AG04449 (cell line): Measurements from ENCODE around the gene MRPL50.

Source experiments
- CTCF ChIA-PET: fragments of 350-600 bp; formaldehyde crosslinking; extraction: SDS; loops from one replicate; lab custom pipeline; 2021; ENCODE audit warnings: antibody characterized with exemption; lab: Yijun Ruan, JAX
- POLR2A ChIA-PET: fragments of 400-600, 350-600 bp; formaldehyde crosslinking; extraction: SDS; loops from one replicate; lab custom pipeline; 2020; ENCODE audit warnings: antibody characterized with exemption, inconsistent platforms; lab: Yijun Ruan, JAX
- DNase-seq: peaks from one replicate; pipeline ENCODE4 v3.0.0-alpha.2; 2010; ENCODE audit warnings: low read depth, low spot score
- H3K4me3 ChIP-seq: 2 replicates; pipeline ENCODE4 v1.5.1; 2011; ENCODE audit warnings: low read depth, mild to moderate bottlenecking, control low read depth, low read length
- TF ChIP-seq, protein P1 (sequence below): IDR thresholded peaks from one replicate; pipeline ENCODE4 v1.5.1; 2011; ENCODE audit warnings: mild to moderate bottlenecking, moderate library complexity, low read length, control low read depth, inconsistent platforms; ENCODE audit not compliant: insufficient read depth; ENCODE audit errors: missing control alignments

The MRPL50 gene

DNA sequence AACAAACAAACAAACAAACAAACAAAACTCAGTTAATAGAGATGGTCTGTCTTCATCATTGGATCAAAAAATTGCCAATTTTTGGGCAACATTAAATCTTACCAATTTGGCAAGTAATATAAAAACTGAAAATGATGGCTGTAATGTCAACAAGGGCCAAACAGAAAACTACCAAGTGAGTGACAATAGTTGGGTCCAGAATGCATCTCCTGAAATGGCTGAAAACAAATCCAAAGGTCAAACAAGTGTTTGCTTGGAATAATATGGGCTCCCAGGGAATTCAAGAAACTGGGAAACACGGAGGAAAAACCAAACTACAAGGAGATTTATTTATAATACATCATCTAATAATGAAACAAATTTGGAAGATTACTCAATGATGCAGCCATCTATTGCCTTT lies 38.7 kb downstream of the MRPL50 start:
- TF ChIP-seq, protein P1, sequence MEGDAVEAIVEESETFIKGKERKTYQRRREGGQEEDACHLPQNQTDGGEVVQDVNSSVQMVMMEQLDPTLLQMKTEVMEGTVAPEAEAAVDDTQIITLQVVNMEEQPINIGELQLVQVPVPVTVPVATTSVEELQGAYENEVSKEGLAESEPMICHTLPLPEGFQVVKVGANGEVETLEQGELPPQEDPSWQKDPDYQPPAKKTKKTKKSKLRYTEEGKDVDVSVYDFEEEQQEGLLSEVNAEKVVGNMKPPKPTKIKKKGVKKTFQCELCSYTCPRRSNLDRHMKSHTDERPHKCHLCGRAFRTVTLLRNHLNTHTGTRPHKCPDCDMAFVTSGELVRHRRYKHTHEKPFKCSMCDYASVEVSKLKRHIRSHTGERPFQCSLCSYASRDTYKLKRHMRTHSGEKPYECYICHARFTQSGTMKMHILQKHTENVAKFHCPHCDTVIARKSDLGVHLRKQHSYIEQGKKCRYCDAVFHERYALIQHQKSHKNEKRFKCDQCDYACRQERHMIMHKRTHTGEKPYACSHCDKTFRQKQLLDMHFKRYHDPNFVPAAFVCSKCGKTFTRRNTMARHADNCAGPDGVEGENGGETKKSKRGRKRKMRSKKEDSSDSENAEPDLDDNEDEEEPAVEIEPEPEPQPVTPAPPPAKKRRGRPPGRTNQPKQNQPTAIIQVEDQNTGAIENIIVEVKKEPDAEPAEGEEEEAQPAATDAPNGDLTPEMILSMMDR: no peak
- POLR2A ChIA-PET: no interaction called here
- H3K4me3 ChIP-seq: no peak overlapping the region
- CTCF ChIA-PET: no interaction called here
- no peak for DNase-seq

DNA sequence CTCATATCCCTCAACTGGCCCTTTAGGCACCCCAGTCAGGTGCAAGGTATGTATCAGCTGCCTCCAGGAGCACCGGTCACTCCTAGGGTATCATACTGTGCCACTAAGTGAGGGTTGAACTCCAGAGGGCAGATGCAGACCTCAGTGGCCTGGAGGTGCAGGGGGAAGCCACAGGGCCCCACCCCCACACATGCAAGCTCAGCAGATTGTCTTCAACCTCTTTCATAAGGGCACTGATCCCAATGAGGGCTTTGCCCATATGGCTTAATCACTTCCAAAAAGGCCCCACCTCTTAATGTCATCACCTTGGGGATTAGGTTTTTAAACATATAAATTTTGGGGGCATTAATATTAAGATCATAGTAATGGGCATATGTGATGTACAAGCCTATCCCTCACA lies 41.8 kb downstream of the MRPL50 start:
- no peak overlapping the region for H3K4me3 ChIP-seq
- TF ChIP-seq, protein P1: no peak
- no peak for DNase-seq
- POLR2A ChIA-PET: no interaction called here
- CTCF ChIA-PET: interaction anchor here (1.2 kb wide), 1 partner anchor 32 kb away, joined by 3 read pairs; no protein-coding TSS in a partner anchor

DNA sequence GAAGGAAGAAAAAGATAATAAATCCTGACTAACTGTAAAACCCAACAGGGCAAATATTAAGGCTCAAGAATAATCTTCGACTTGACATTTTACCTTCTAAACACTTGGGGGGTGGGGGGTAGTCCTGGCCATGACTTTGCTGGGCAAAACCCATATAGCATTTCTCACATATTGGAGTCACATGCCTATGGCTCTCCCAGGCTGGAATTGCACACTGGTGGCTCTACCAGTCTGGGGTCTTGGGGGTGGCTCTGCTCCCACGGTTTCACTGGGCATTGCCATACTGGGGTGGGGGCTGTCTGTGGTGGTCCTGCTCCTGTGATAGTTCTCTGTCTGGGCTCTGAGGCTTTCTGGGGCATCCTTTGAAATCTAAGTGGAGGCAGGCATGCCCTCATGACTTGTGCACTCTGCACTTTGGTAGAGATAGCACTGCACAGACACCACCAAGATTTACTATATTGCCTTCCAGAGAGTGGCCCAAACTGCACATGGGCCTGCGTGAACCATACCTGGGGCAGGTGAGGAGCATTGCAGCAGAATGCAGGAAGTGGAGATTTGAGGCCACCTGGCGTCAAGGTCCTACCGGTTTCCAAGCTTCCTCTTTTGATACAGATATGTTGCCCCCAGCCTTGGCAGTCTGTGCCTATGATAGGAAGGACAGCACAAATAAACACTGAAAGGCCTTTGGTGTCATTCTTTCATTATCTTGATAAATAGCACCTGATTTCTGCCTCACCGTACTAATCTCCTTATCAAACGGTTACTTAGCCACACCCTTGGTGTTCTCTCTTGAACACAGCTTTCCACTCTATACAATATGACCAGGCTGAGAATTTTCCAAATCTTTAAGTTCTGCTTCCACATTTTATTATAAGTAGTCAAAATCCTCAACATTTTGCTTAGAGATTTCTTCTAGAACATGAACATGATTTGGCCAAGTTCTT lies 43.4 kb downstream of the MRPL50 start:
- CTCF ChIA-PET: no interaction called here
- no peak for DNase-seq
- H3K4me3 ChIP-seq: no peak overlapping the region
- TF ChIP-seq, protein P1: no peak
- POLR2A ChIA-PET: no interaction called here

DNA sequence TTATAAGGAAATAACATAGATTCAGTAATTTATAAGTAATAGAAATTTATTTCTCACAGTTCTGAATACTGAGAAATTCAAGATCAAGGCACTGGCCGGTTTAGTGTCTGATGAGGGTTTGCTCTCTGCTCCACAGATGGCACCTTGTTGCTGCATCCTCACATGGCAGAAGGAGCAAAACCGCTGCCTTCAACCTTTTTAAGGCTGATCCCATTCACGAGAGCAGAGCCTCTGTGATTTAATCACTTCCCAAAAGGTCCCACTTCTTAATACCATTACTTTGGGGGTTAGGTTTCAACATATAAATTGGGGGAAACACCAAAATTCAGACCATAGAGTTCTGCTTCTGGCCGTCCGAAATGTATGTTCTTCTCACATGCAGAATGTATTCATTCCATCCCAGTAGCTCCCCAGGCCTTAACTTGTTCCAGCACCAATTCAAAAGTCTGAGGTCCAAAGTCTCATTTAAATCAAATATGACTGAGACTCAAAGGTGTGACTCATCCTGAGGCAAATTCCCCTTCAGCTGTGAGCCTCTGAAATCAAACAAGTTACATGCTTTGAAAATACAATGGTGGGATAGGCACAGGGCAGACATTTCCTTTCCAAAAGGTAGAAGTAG lies 44.2 kb downstream of the MRPL50 start:
- no peak overlapping the region for H3K4me3 ChIP-seq
- TF ChIP-seq, protein P1: no peak
- no peak for DNase-seq
- ChIA-PET CTCF (no interaction called here), POLR2A (no interaction called here)

DNA sequence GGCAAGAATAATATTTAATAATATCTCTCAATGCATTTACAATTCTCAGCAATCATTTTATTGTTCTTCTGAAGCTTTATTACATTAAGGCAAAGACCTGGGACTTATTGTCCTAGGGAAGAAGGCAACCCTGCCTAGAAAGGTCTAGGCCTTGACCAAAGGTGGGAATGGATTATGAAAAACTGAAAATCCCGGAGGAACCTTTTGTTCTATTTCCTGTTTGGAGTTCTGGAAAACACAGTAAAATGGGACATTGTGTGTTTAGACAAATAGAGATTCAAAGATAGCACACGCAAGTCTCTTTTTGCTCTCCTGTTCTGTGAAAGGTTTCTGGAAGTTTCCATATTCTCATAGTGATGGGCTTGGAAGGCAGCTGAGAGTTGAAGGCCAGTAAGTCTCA lies 44.7 kb downstream of the MRPL50 start:
- ChIA-PET CTCF (no interaction called here), POLR2A (no interaction called here)
- TF ChIP-seq, protein P1: no peak
- no peak overlapping the region for H3K4me3 ChIP-seq
- DNase-seq: no peak

DNA sequence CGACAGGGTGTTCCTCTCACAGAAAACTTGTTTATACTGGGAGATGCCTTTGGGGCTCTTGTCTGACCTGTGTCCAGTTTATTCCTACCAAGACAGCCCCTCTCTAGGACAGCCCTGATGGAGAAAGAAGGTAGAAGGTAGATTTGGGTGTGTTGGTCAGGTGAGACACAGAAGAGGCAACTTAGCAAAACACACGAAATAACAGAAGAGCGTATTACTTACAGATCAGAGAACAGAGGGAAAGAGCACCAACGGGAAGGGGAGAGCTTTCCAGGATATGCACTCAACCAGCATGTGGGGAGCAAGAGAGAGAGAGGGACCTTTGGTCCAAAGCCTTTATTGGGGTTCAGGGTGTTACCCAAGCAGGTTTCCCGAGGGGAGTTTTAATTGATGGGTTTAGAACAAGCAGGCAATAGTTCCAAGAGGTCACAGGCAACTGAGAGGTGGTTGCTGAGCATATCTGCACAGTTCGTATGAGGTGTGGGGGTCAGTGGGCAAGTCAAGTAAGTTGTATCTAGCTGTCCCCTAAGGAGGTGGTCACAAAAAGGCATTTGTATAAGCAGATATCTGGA lies 45.4 kb downstream of the MRPL50 start:
- ChIA-PET POLR2A (no interaction called here), CTCF (no interaction called here)
- no peak for DNase-seq
- TF ChIP-seq, protein P1: no peak
- no peak overlapping the region for H3K4me3 ChIP-seq
